HG03039 (cell line): ENCODE results near the gene NOTCH4.

Experiments
- ATAC-seq: cut with Tn5 transposase; IDR thresholded peaks from one replicate; pipeline ENCODE4 v1.9.1; 2021; ENCODE audit warnings: mild to moderate bottlenecking, moderate library complexity; ENCODE audit not compliant: unreplicated experiment

NOTCH4 gene

GRCh38 chr6:32147401-32148132 is 76.3 kb downstream of the NOTCH4 start:
- no peak for ATAC-seq

DNA sequence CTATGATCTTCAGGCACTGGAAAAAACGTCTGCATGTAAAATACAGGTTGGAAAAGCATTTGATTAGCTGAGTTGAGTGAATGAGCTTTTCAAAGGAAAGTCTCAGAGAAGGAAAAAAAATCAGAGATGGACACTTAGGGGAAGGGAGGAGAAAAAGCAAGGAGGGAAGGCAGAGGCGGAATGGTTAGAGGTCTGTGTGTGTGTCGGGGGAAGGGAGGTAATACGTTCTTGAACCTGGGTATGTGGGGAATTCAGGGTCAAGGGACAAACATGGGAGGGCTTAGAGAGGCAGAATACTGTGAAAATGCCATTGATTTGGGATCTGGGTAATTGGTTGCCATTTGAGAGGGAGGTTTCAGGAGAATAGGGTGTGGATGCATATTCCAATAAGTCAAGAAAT is 77.2 kb downstream of the NOTCH4 start:
- no peak for ATAC-seq

DNA sequence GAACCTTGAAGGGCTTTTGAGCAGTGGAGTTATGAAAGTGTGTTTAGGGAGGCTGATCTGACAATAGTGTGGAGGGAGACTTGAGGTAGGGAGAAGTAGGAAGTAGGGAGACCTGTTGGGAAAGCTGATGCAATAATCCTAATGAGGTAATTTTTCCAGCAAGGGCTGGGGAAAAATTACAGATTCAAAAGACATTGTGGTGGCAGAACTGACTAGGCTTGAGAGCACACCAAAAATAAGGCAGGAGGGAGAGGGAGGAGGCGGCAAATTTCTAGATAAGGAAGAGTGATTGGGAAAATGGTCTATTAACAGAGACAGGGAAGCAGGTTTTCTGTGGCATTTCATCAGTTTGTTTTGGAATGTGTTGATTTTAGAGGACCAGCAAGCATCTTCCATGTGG is 77.6 kb downstream of the NOTCH4 start:
- ATAC-seq = no peak
